Naive thymus-derived CD4-positive, alpha-beta T cell (primary cell): ENCODE results near the gene MEG3. TPM values are rescaled to one million over a fixed set of nuclear protein-coding genes. Genes with fewer than 3 reads are reported as not detected.
A peak's percentile ranks its signal among the peaks of the same experiment; 100 is the strongest.

Experiments used
- ATAC-seq: fragments of 150-1000 bp; cut with Tn5 transposase; 2 replicates; pipeline ENCODE4 v1.10.0; 2021; ENCODE audit warnings: mild to moderate bottlenecking, moderate library complexity
- CTCF ChIA-PET: fragments of 350-600 bp; sonication (Branson Sonifier 250); formaldehyde crosslinking; loops from one replicate; lab custom pipeline; 2021; ENCODE audit warnings: antibody characterized with exemption; lab: Charles Lee
- POLR2A ChIA-PET: fragments of 350-600 bp; sonication (Branson Sonifier 250); formaldehyde crosslinking; loops from one replicate; lab custom pipeline; 2021; ENCODE audit warnings: antibody characterized with exemption, inconsistent platforms; lab: Charles Lee
- DNase-seq, 9 donors: peaks; one replicate each; pipeline versions ENCODE4 v3.0.0 to v3.0.0-alpha.2; 2020 to 2022; ENCODE audit warnings: mixed read lengths in 1 of 9
- H3K27ac ChIP-seq: one replicate; pipeline ENCODE4 v1.7.0; 2013; ENCODE audit warnings: mild to moderate bottlenecking, low read depth, low read length, moderate library complexity
- H3K27me3 ChIP-seq, 2 donors: one replicate each; pipeline ENCODE4 v1.7.0; 2013; ENCODE audit warnings: low read length in 2 of 2, mild to moderate bottlenecking in 2 of 2, moderate library complexity in 2 of 2; ENCODE audit not compliant: control insufficient read depth in 2 of 2, insufficient read depth in 2 of 2
- H3K36me3 ChIP-seq, 3 experiments: 1 replicate in 2 of 3; 2 replicates in 1 of 3; pipeline ENCODE4 v1.7.0; 2013; ENCODE audit warnings: low read length in 3 of 3, mild to moderate bottlenecking in 3 of 3, moderate library complexity in 1 of 3; ENCODE audit not compliant: insufficient read depth in 3 of 3, control insufficient read depth in 2 of 3
- H3K4me1 ChIP-seq, 2 donors: one replicate each; pipeline ENCODE4 v1.7.0; 2013; ENCODE audit warnings: low read length in 2 of 2, mild to moderate bottlenecking in 2 of 2, moderate library complexity in 1 of 2; ENCODE audit not compliant: control insufficient read depth in 2 of 2, insufficient read depth in 2 of 2
- H3K4me3 ChIP-seq: 2 replicates; pipeline ENCODE4 v1.7.0; 2013; ENCODE audit warnings: mild to moderate bottlenecking, low read length
- H3K9me3 ChIP-seq, 3 experiments: 1 replicate in 2 of 3; 2 replicates in 1 of 3; pipeline ENCODE4 v1.7.0; 2013; ENCODE audit warnings: low read length in 3 of 3; ENCODE audit not compliant: control insufficient read depth in 2 of 3
- H3K27ac Mint-ChIP-seq, 9 donors: one replicate each; pipeline ENCODE4 v1.8.0; 2020 to 2022; ENCODE audit warnings: mixed read lengths in 9 of 9, mild to moderate bottlenecking in 8 of 9, moderate library complexity in 5 of 9, inconsistent platforms in 2 of 9
- H3K27me3 Mint-ChIP-seq, 5 donors: one replicate each; pipeline ENCODE4 v1.8.0; 2021 to 2022; ENCODE audit warnings: mixed read lengths in 5 of 5, mild to moderate bottlenecking in 1 of 5
- H3K36me3 Mint-ChIP-seq, 5 donors: one replicate each; pipeline ENCODE4 v1.8.0; 2020 to 2022; ENCODE audit warnings: mixed read lengths in 5 of 5, mild to moderate bottlenecking in 3 of 5, inconsistent platforms in 1 of 5
- H3K4me1 Mint-ChIP-seq, 7 donors: one replicate each; pipeline ENCODE4 v1.8.0; 2020 to 2022; ENCODE audit warnings: mixed read lengths in 7 of 7, mild to moderate bottlenecking in 3 of 7, inconsistent platforms in 1 of 7
- H3K4me3 Mint-ChIP-seq, 10 donors: one replicate each; pipeline ENCODE4 v1.8.0; 2020 to 2022; ENCODE audit warnings: mild to moderate bottlenecking in 10 of 10, mixed read lengths in 10 of 10, moderate library complexity in 6 of 10, inconsistent platforms in 2 of 10
- H3K9me3 Mint-ChIP-seq, 11 donors: one replicate each; pipeline ENCODE4 v1.8.0; 2020 to 2022; ENCODE audit warnings: mixed read lengths in 11 of 11, mild to moderate bottlenecking in 4 of 11, inconsistent platforms in 1 of 11, moderate library complexity in 1 of 11
- intact Hi-C, 2 donors: fragments of 100-400 bp; cut with micrococcal nuclease; formaldehyde crosslinking; loops; one replicate each; pipeline ENCODE4 v1.15.1; 2023
- polyA plus RNA-seq, 2 donors: library from polyadenylated mRNA; unstranded; fragments of 300-500 nt; fragmentation: Illumina TruSeq; gene quantifications; one replicate each; pipeline ENCODE4 v1.2.3, GENCODE V29; 2021
- total RNA-seq, 6 experiments: library from RNA in 5 of 6; stranded (reverse) in 5 of 6; gene quantifications; 1 replicate in 5 of 6; 2 replicates in 1 of 6; pipeline ENCODE4 v1.2.3 and lab custom pipeline; 2021 to 2026

MEG3 gene
- total and polyA plus RNA-seq, 7 experiments from 2014 or later = 0.80 to 2.4 TPM; not detected in 5

DNA sequence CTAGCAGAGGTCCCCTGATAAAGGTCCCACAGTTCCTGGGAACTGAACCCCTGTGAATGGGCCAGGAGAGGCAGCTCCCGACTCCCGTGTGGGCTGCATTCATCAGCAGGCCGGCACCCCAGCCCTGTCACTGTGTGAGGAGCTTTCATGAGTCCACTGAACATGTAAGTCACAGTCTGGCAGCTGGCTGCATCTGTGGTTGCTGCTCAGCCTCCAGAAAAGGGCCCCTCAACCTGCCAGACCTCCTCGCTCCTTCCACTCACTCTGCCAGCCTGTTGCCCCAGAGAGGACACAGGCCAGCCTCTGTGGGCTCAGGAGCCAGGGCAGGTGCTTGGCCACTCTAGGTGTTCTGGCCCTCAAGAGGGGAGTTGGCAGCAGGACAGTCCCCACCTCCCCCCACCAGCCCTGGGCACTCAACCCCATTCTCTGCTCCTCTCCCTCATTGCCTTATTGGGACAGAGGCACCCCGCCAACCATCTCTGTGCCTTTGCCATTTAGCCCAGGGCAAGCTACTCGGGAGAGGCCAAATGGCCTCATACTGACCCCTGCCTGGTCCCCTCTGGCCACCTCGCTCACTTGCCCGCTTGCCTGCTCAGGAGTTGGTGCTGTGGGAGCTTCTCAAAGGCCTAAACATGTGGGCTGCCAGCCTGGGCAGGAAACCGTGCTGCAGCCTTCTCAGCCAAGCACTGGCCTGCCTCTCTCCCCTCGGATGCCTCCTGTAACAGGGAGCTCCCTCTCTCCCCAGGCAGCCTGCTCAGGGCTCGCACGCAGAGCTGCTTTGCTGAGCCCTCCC, 75.7 kb downstream of the MEG3 start:
- H3K4me1 Mint-ChIP-seq = peaks cover 0 to 8% (median 0%) of the 10 kb centered on the region in 7 donors
- no peak overlapping the region for H3K27ac Mint-ChIP-seq
- Histone ChIP-seq H3K27me3 (no peaks in the 10 kb centered on the region), H3K4me1 (no peaks in the 10 kb centered on the region), H3K9me3 (peaks cover 0 to 4% (median 0%) of the 10 kb centered on the region in 3 experiments), H3K36me3 (no peaks in the 10 kb centered on the region), H3K4me3 (no peak overlapping the region), H3K27ac (no peak overlapping the region)
- intact Hi-C loops = no loop called here
- no peaks in the 10 kb centered on the region for H3K36me3 Mint-ChIP-seq
- CTCF ChIA-PET = no interaction called here
- ATAC-seq (no peak), DNase-seq (no peak)
- H3K27me3 Mint-ChIP-seq = peaks cover 57 to 77% (median 66%) of the 10 kb centered on the region in 5 donors
- peaks cover 0 to 6% (median 0%) of the 10 kb centered on the region in 11 donors for H3K9me3 Mint-ChIP-seq
- POLR2A ChIA-PET = no interaction called here
- no peak overlapping the region for H3K4me3 Mint-ChIP-seq

DNA sequence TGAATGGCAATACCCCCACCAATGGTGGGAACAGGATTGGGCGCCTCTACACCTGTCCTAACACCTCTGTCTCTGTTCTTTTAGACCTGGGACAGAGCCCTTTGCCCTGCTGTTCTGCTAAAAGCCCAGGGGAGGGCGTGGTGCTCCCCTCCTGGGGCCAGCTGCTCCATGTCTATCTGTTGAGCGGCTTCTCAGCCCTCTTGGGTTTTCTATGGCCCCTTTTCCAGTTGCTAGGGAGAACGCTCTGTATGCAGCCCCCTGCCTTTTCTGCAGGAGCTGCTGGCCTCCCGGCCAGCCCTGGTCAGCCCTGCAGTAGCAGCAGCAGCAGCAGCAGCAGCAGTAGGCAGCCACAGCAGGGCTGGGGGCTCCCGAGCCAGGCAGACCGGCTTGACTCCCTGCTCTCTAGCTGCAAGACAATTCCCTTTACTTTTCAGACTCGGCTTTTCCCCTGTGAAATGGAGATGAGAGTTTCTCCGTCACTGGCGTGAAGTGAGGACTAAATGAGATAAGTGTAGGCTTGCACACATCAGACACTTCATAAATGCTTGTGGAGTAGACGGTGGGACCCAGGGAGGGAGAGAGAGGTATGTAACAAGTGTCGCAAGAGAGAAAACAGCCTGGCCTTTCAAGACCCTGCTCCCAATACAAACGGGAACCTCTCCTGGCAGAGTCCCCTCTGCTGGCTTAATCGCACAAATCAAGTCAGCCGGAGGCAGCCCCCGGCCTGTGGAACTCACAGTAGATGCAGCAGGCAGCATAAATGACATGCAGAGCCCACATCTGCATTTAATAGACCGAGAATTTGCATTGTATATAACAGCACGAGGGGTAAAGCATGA, 76.6 kb downstream of the MEG3 start:
- CTCF ChIA-PET = no interaction called here
- POLR2A ChIA-PET = no interaction called here
- intact Hi-C loops = no loop called here

DNA sequence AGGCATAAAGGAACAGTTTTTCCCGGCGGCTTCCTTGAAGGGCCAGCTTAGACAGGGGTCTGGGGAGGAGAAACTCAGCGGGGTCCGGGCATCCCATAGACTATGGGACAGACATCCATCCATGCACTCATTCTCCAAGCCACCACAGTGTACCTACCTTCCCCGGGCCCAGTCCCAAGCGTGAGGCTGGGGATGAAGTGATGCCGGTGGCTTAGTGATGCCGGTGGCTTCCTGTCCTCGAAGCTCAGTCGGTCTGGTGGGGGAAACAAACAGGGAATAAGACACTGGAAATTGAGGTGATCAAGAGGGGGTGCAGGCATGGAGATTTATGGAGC, 77.2 kb downstream of the MEG3 start:
- CTCF ChIA-PET = no interaction called here

More for the DNA sequence above, 76.6 kb downstream of the MEG3 start:
- no peak for ATAC-seq
- H3K27ac Mint-ChIP-seq = peak overlapping the region in 1 of 9 donors; percentile 62
- Histone ChIP-seq H3K4me3 (no peak overlapping the region), H3K27me3 (no peaks in the 10 kb centered on the region), H3K9me3 (peaks cover 0 to 4% (median 0%) of the 10 kb centered on the region in 3 experiments), H3K27ac (no peak overlapping the region), H3K4me1 (no peaks in the 10 kb centered on the region), H3K36me3 (no peaks in the 10 kb centered on the region)
- no peak for DNase-seq
- H3K4me1 Mint-ChIP-seq = peaks cover 0 to 8% (median 0%) of the 10 kb centered on the region in 7 donors
- H3K9me3 Mint-ChIP-seq = peaks cover 0 to 6% (median 0%) of the 10 kb centered on the region in 11 donors
- peaks cover 56 to 77% (median 64%) of the 10 kb centered on the region in 5 donors for H3K27me3 Mint-ChIP-seq
- H3K36me3 Mint-ChIP-seq = no peaks in the 10 kb centered on the region
- no peak overlapping the region for H3K4me3 Mint-ChIP-seq

DNA sequence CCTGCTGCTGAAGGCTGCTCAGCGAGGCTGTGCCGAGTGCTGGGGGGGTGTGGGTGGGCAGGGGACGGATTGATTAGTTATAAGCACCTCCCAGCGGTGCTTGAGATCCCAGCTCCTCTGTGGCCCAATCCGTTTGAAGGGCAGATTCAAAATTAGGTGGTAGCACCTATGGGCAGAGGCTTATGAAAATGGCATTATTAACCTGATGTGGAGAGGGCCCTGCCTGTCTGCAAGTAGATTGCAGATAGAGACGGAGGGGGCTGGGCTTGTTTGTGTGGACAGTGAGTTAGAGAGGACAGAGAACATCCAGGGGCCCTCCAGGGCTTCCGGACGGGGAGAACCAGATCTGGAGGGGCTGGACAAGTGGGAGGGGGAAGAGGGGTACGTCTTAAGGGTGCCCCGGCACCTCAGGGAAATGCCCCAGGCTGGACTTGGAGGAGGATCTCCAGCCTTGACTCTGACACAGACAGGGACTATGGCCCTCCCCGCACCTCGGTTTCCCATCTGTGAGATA, 77.8 kb downstream of the MEG3 start, which contains the start of gene RTL1:
Gene RTL1, minus strand, starts transcription at position 51 of the 514 bp plus-strand sequence. CDS start 18,934 bp downstream, outside the sequence.
- ChIA-PET POLR2A (no interaction called here), CTCF (no interaction called here)
- no peak within 1 kb of the TSS for H3K27ac ChIP-seq
- no peak within 1 kb of the TSS for H3K27ac Mint-ChIP-seq
- H3K27me3 Mint-ChIP-seq = peaks cover 52 to 72% (median 60%) of the 10 kb centered on the region in 5 donors
- no peak for ATAC-seq
- H3K4me1 Mint-ChIP-seq = peaks cover 0 to 8% (median 0%) of the 10 kb centered on the region in 7 donors
- intact Hi-C loops = no loop called here
- H3K27me3 ChIP-seq = no peaks in the 10 kb centered on the region
- H3K9me3 Mint-ChIP-seq = peaks cover 0 to 6% (median 0%) of the 10 kb centered on the region in 11 donors
- peaks cover 0 to 4% (median 0%) of the 10 kb centered on the region in 3 experiments for H3K9me3 ChIP-seq
- no peaks in the 10 kb centered on the region for H3K4me1 ChIP-seq
- no peaks in the 10 kb centered on the region for H3K36me3 ChIP-seq
- no peak for DNase-seq
- H3K36me3 Mint-ChIP-seq = no peaks in the 10 kb centered on the region
- no peak within 1 kb of the TSS for H3K4me3 ChIP-seq
- H3K4me3 Mint-ChIP-seq = no peak within 1 kb of the TSS

More for the DNA sequence above, 77.2 kb downstream of the MEG3 start:
- Mint-ChIP-seq H3K36me3 (no peaks in the 10 kb centered on the region), H3K4me1 (peaks cover 0 to 8% (median 0%) of the 10 kb centered on the region in 7 donors), H3K27me3 (peaks cover 54 to 78% (median 64%) of the 10 kb centered on the region in 5 donors), H3K4me3 (no peak overlapping the region), H3K9me3 (peaks cover 0 to 6% (median 0%) of the 10 kb centered on the region in 11 donors), H3K27ac (no peak overlapping the region)
- H3K27me3 ChIP-seq = no peaks in the 10 kb centered on the region
- ATAC-seq = no peak
- H3K36me3 ChIP-seq = no peaks in the 10 kb centered on the region
- no peak for DNase-seq
- no peaks in the 10 kb centered on the region for H3K4me1 ChIP-seq
- POLR2A ChIA-PET = no interaction called here
- H3K9me3 ChIP-seq = peaks cover 0 to 4% (median 0%) of the 10 kb centered on the region in 3 experiments
- intact Hi-C loops = no loop called here
- H3K4me3 ChIP-seq = no peak overlapping the region
- no peak overlapping the region for H3K27ac ChIP-seq

DNA sequence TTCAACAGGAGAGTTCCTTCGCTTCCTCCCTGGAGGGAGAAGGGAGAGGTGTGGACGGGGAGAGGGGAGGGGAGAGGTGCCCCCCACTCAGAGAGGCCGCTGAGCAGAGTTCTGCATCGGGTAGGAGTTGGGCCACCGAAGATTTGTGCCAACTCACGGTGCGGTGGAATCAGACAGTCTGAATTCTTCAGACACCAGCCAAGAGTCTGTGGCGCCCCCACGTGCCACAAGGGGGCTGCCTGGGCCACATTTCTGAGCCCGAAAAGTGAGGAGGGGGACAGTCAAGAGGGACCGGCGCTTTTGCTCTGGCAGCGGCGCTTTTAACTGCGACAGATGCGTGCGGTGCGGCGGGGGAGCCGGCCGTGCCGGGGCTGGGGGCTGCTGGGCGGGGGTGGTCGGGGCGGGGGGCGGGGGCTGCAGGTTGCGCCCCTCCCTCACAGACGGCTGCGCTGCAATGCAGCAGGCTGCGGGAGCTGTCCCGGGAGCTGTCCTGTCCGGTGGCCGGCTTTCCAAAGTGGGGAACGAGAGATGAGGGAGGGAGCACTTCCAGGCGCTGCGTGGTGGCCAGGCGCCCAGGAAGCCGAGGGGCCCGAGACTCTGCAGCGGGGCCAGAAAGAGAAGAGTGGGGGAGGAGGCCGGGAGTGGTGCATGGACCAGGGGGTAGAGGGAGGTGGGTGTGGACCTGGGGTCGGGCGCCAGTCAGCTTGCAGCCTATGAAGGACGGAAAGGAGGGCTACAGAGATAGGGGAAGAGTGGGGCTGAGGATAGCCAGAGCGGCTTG, 78.6 kb downstream of the MEG3 start:
- ChIA-PET POLR2A (interaction anchor here (0.5 kb wide), 1 partner anchor 1722 kb away, joined by 4 read pairs; no protein-coding TSS in a partner anchor), CTCF (interaction anchor here (0.6 kb wide), 1 partner anchor 867 kb away, joined by 3 read pairs; no protein-coding TSS in a partner anchor)
- H3K36me3 Mint-ChIP-seq = no peaks in the 10 kb centered on the region
- no peak for DNase-seq
- ATAC-seq = no peak
- H3K9me3 Mint-ChIP-seq = peaks cover 0 to 6% (median 0%) of the 10 kb centered on the region in 11 donors
- peaks cover 45 to 65% (median 53%) of the 10 kb centered on the region in 5 donors for H3K27me3 Mint-ChIP-seq
- intact Hi-C loops = loop anchor here in 1 of 2 donors (5.0 kb wide), 1 partner anchor 723 kb away; no protein-coding TSS in a partner anchor
- Histone ChIP-seq H3K9me3 (peaks cover 0 to 4% (median 0%) of the 10 kb centered on the region in 3 experiments), H3K4me1 (no peaks in the 10 kb centered on the region), H3K4me3 (no peak overlapping the region), H3K27me3 (no peaks in the 10 kb centered on the region), H3K36me3 (no peaks in the 10 kb centered on the region), H3K27ac (no peak overlapping the region)
- H3K4me3 Mint-ChIP-seq = no peak overlapping the region
- no peak overlapping the region for H3K27ac Mint-ChIP-seq
- peaks cover 0 to 8% (median 0%) of the 10 kb centered on the region in 7 donors for H3K4me1 Mint-ChIP-seq
